ENCODE measurements around the gene RORB.

DNA sequence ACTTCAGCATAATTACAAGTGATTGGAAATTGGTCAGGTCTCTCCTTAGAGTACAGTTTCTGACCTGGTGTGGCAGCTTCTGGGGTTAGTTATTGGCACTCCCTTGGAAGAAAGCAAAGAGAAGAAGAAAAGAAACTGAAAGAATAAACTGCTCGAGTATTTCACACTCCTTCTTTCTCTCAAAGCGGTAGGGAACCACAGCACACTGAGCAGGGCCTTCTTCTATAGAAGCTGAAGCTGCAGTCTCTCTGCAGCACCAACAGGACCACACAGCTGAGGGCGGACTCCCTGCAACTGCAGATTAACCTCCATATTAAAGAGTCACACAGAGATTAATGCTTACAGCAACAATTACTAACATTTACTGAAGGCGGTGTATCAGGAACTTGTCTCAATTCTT lies 238.6 kb downstream of the RORB start:
- TF ChIP-seq, protein P1, sequence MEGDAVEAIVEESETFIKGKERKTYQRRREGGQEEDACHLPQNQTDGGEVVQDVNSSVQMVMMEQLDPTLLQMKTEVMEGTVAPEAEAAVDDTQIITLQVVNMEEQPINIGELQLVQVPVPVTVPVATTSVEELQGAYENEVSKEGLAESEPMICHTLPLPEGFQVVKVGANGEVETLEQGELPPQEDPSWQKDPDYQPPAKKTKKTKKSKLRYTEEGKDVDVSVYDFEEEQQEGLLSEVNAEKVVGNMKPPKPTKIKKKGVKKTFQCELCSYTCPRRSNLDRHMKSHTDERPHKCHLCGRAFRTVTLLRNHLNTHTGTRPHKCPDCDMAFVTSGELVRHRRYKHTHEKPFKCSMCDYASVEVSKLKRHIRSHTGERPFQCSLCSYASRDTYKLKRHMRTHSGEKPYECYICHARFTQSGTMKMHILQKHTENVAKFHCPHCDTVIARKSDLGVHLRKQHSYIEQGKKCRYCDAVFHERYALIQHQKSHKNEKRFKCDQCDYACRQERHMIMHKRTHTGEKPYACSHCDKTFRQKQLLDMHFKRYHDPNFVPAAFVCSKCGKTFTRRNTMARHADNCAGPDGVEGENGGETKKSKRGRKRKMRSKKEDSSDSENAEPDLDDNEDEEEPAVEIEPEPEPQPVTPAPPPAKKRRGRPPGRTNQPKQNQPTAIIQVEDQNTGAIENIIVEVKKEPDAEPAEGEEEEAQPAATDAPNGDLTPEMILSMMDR (IDR thresholded peaks at IDR 0.05): no peak
- TF ChIP-seq POLR2A (IDR thresholded peaks at IDR 0.05): no peak
